ENCODE results near the gene CSF2RB.

GRCh38 chr22:36934418-36935312, 21.2 kb downstream of the CSF2RB start:
- TF ChIP-seq CTCF (IDR thresholded peaks at IDR 0.05) (no peak), POLR2A (IDR thresholded peaks at IDR 0.05) (no peak), EP300 (IDR thresholded peaks at IDR 0.05) (no peak)
